ENCODE measurements around the gene ZCWPW2.

ZCWPW2 gene

GRCh38 chr3:28348629-28349468, at the start of gene ZCWPW2, which contains the start of gene AZI2:
Gene ZCWPW2 (plus strand): TSS chr3:28348721. CDS start chr3:28413069, 64,348 bp downstream.
Gene AZI2 (minus strand): TSS chr3:28348824. CDS start chr3:28340617, 8,207 bp downstream.
- H3K36me3 ChIP-seq = peaks cover 9 to 25% (median 22%) of the 10 kb centered on the region in 3 donors
- peak within 1 kb of the TSS; percentile 69 to 92 for H3K4me3 ChIP-seq
- H3K4me1 ChIP-seq = peaks cover 0 to 46% (median 17%) of the 10 kb centered on the region in 4 donors
- peak within 1 kb of the TSS; percentile 98 to 100 for H3K27ac ChIP-seq
- TF ChIP-seq, protein P1, sequence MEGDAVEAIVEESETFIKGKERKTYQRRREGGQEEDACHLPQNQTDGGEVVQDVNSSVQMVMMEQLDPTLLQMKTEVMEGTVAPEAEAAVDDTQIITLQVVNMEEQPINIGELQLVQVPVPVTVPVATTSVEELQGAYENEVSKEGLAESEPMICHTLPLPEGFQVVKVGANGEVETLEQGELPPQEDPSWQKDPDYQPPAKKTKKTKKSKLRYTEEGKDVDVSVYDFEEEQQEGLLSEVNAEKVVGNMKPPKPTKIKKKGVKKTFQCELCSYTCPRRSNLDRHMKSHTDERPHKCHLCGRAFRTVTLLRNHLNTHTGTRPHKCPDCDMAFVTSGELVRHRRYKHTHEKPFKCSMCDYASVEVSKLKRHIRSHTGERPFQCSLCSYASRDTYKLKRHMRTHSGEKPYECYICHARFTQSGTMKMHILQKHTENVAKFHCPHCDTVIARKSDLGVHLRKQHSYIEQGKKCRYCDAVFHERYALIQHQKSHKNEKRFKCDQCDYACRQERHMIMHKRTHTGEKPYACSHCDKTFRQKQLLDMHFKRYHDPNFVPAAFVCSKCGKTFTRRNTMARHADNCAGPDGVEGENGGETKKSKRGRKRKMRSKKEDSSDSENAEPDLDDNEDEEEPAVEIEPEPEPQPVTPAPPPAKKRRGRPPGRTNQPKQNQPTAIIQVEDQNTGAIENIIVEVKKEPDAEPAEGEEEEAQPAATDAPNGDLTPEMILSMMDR (IDR thresholded peaks at IDR 0.05) = peak; percentile 6 to 19
- DNase-seq = peak; percentile 94 to 97
- intact Hi-C loops (cut with DNase I; ENCODE audit: low total_unique reads) = no loop called here
- H3K9me3 ChIP-seq = peaks cover 0 to 20% (median 6%) of the 10 kb centered on the region in 3 donors
- H3K27me3 ChIP-seq = no peaks in the 10 kb centered on the region

DNA sequence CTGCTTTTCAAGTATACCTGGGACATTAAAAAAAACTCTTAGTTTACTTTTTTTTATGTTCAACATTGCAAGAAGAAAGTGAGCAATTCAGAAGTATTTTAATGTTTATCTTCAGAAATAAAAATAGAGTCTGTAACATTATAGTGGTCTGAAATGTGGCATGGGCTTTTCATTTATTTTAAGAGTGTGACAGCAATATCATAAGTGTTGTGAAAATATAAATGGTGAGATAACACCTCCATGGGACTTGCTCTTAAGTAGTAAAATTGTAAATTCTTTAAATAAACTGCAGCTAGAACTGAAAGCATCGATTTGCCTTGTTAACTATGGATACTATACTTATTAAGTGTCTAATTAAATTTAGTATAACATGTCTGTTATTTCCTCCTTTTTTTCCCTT, 48.8 kb upstream of the ZCWPW2 start:
- H3K36me3 ChIP-seq = no peaks in the 10 kb centered on the region
- no peak overlapping the region for H3K27ac ChIP-seq
- H3K27me3 ChIP-seq = no peaks in the 10 kb centered on the region
- no peak overlapping the region for H3K4me3 ChIP-seq
- H3K9me3 ChIP-seq = no peaks in the 10 kb centered on the region
- no peaks in the 10 kb centered on the region for H3K4me1 ChIP-seq
- no peak for DNase-seq
- TF ChIP-seq, protein P1 (IDR thresholded peaks at IDR 0.05) = no peak
- intact Hi-C loops (cut with DNase I; ENCODE audit: low total_unique reads) = no loop called here

- no peaks in the 10 kb centered on the region for H3K9me3 ChIP-seq
- intact Hi-C loops (cut with DNase I; ENCODE audit: low total_unique reads) = no loop called here
- DNase-seq = no peak
- no peaks in the 10 kb centered on the region for H3K36me3 ChIP-seq
- TF ChIP-seq, protein P1 (IDR thresholded peaks at IDR 0.05) = no peak
- H3K4me3 ChIP-seq = no peak overlapping the region
- H3K4me1 ChIP-seq = no peaks in the 10 kb centered on the region
- H3K27ac ChIP-seq = no peak overlapping the region
- H3K27me3 ChIP-seq = no peaks in the 10 kb centered on the region
These were observed 48.1 kb upstream of the ZCWPW2 start for GRCh38 chr3:28300345-28300962.

GRCh38 chr3:28301688-28302087, 46.8 kb upstream of the ZCWPW2 start:
- Histone ChIP-seq H3K27ac (no peak overlapping the region), H3K36me3 (no peaks in the 10 kb centered on the region), H3K4me1 (no peaks in the 10 kb centered on the region), H3K9me3 (no peaks in the 10 kb centered on the region), H3K27me3 (no peaks in the 10 kb centered on the region), H3K4me3 (no peak overlapping the region)
- intact Hi-C loops (cut with DNase I; ENCODE audit: low total_unique reads) = no loop called here
- no peak for DNase-seq
- TF ChIP-seq, protein P1 (IDR thresholded peaks at IDR 0.05) = no peak

DNA sequence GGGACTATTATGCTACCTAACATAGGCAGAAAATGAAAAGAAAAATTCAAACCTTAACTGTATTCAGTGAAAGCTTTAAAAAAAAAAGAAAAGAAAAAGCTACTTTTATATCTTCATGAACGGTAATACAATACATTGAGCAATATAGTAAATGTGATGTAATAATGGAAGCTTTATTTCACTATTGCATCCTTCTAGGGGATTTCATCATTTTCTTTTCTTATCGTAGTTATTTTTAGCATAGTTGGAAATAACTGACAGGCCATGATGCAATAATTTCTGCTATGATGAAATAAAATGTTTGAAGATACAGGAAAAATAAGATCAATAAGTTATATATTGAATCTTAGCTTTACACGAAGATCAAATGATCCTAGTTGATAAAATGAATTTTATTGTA, 40.3 kb upstream of the ZCWPW2 start:
- no peaks in the 10 kb centered on the region for H3K36me3 ChIP-seq
- H3K27ac ChIP-seq = no peak overlapping the region
- H3K27me3 ChIP-seq = no peaks in the 10 kb centered on the region
- no peak for DNase-seq
- intact Hi-C loops (cut with DNase I; ENCODE audit: low total_unique reads) = no loop called here
- no peaks in the 10 kb centered on the region for H3K4me1 ChIP-seq
- H3K9me3 ChIP-seq = no peaks in the 10 kb centered on the region
- TF ChIP-seq, protein P1 (IDR thresholded peaks at IDR 0.05) = no peak
- no peak overlapping the region for H3K4me3 ChIP-seq
